ENCODE measurements around the gene AK4.

GRCh38 chr1:65190229-65190628 is 42.2 kb downstream of the AK4 start:
- no peak for TF ChIP-seq CTCF (IDR thresholded peaks at IDR 0.05 in 8 of 11, conservative IDR thresholded peaks at IDR 0.05 in 3 of 11)
- TF ChIP-seq POLR2AphosphoS5 (IDR thresholded peaks at IDR 0.05) = no peak

All from spleen (tissue), 7 donors.